GM23338 (cell line): ENCODE measurements around the gene PTMA. TPM values are rescaled to one million over a fixed set of nuclear protein-coding genes. Genes with fewer than 3 reads are reported as not detected.

ENCODE experiments used
- ATAC-seq: fragments of 200-7000 bp; cut with Tn5 transposase; 3 replicates; pipeline ENCODE4 v1.9.1; 2020
- DNase-seq: peaks from one replicate; pipeline ENCODE4 v3.0.0-alpha.2; 2015; ENCODE audit warnings: low spot score
- H2AFZ ChIP-seq: fragments of 200-600 bp; sonication (generic); 2 replicates; pipeline ENCODE4 v1.8.0; 2016; ENCODE audit warnings: antibody characterized with exemption, mild to moderate bottlenecking, moderate library complexity
- H3F3A ChIP-seq: fragments of 200-600 bp; sonication (generic); replicated peaks from 2 replicates; pipeline ENCODE4 v1.8.0; 2017; ENCODE audit warnings: antibody characterized with exemption, mixed run types, low read depth
- H3K27ac ChIP-seq: fragments of 200-600 bp; sonication (generic); 2 replicates; pipeline ENCODE4 v1.6.1; 2016; ENCODE audit warnings: low read depth
- H3K27me3 ChIP-seq: fragments of 200-600 bp; sonication (generic); 2 replicates; pipeline ENCODE4 v1.8.0; 2016; ENCODE audit warnings: mild to moderate bottlenecking, mixed run types, moderate library complexity; ENCODE audit not compliant: insufficient read depth
- H3K36me3 ChIP-seq: fragments of 200-600 bp; sonication (generic); 2 replicates; pipeline ENCODE4 v1.8.0; 2016; ENCODE audit warnings: mild to moderate bottlenecking; ENCODE audit not compliant: insufficient read depth
- H3K4me1 ChIP-seq: fragments of 200-600 bp; sonication (generic); 2 replicates; pipeline ENCODE4 v1.8.0; 2016; ENCODE audit warnings: mild to moderate bottlenecking, moderate library complexity; ENCODE audit not compliant: insufficient read depth
- H3K4me2 ChIP-seq: fragments of 200-600 bp; sonication (generic); 2 replicates; pipeline ENCODE4 v1.7.1; 2017; ENCODE audit warnings: mixed run types
- H3K4me3 ChIP-seq: fragments of 200-600 bp; sonication (generic); 2 replicates; pipeline ENCODE4 v1.6.1; 2016; ENCODE audit warnings: mixed run types
- H3K79me2 ChIP-seq: fragments of 200-600 bp; sonication (generic); replicated peaks from 2 replicates; pipeline ENCODE4 v1.8.0; 2017; ENCODE audit warnings: mild to moderate bottlenecking; ENCODE audit not compliant: insufficient read depth
- H3K9me2 ChIP-seq: fragments of 200-600 bp; sonication (generic); 2 replicates; pipeline ENCODE4 v1.8.0; 2017; ENCODE audit not compliant: insufficient read depth
- H4K20me1 ChIP-seq: fragments of 200-600 bp; sonication (generic); replicated peaks from 2 replicates; pipeline ENCODE4 v1.8.0; 2017; ENCODE audit warnings: mild to moderate bottlenecking; ENCODE audit not compliant: insufficient read depth
- H3K27ac Mint-ChIP-seq: 2 replicates; pipeline ENCODE4 v1.8.0; 2020; ENCODE audit warnings: inconsistent platforms, mild to moderate bottlenecking, moderate library complexity, mixed read lengths
- H3K27me3 Mint-ChIP-seq: 3 replicates; pipeline ENCODE4 v1.8.0; 2022; ENCODE audit warnings: low read depth, mild to moderate bottlenecking, moderate library complexity, mixed read lengths, inconsistent platforms; ENCODE audit not compliant: insufficient read depth, poor library complexity
- H3K36me3 Mint-ChIP-seq: 3 replicates; pipeline ENCODE4 v1.8.0; 2021; ENCODE audit warnings: low read depth, mild to moderate bottlenecking, inconsistent platforms, moderate library complexity, mixed read lengths
- H3K4me1 Mint-ChIP-seq: 3 replicates; pipeline ENCODE4 v1.8.0; 2020; ENCODE audit warnings: mild to moderate bottlenecking, inconsistent platforms, mixed read lengths
- H3K4me3 Mint-ChIP-seq: 3 replicates; pipeline ENCODE4 v1.8.0; 2021; ENCODE audit warnings: moderate library complexity, mild to moderate bottlenecking, inconsistent platforms, mixed read lengths
- H3K9me3 Mint-ChIP-seq: 3 replicates; pipeline ENCODE4 v1.8.0; 2020; ENCODE audit warnings: moderate library complexity, mild to moderate bottlenecking, inconsistent platforms, mixed read lengths
- CREB1 ChIP-seq: fragments of 250-450 bp; sonication (Bioruptor Pico); IDR thresholded peaks from 2 replicates; pipeline ENCODE4 v1.5.0; 2020; ENCODE audit warnings: low read depth, mild to moderate bottlenecking, moderate library complexity
- ETS1 ChIP-seq: IDR thresholded peaks from 2 replicates; pipeline ENCODE4 v1.6.1; 2016; ENCODE audit warnings: antibody characterized with exemption
- EZH2 ChIP-seq: fragments of 200-600 bp; sonication (generic); IDR thresholded peaks from one replicate; pipeline ENCODE4 v1.8.0; 2017; ENCODE audit warnings: antibody characterized with exemption, mild to moderate bottlenecking, low read depth; ENCODE audit not compliant: unreplicated experiment
- EZH2phosphoT487 ChIP-seq: fragments of 200-600 bp; sonication (generic); IDR thresholded peaks from one replicate; pipeline ENCODE4 v1.8.1; 2018; ENCODE audit warnings: antibody characterized with exemption; ENCODE audit not compliant: unreplicated experiment
- JUNB ChIP-seq: IDR thresholded peaks from one replicate; pipeline ENCODE4 v1.6.1; 2016; ENCODE audit warnings: antibody characterized with exemption; ENCODE audit not compliant: unreplicated experiment
- NANOG ChIP-seq: IDR thresholded peaks from 2 replicates; pipeline ENCODE4 v1.6.1; 2016; ENCODE audit warnings: antibody characterized with exemption, borderline replicate concordance
- POLR2AphosphoS5 ChIP-seq: IDR thresholded peaks from 2 replicates; pipeline ENCODE4 v1.6.1; 2016; ENCODE audit warnings: antibody characterized with exemption, low read depth
- REST ChIP-seq: IDR thresholded peaks from one replicate; pipeline ENCODE4 v1.6.1; 2018; ENCODE audit warnings: antibody characterized with exemption; ENCODE audit not compliant: unreplicated experiment
- STAT1 ChIP-seq: IDR thresholded peaks from one replicate; pipeline ENCODE4 v1.6.1; 2016; ENCODE audit warnings: antibody characterized with exemption; ENCODE audit not compliant: unreplicated experiment
- ZNF114 ChIP-seq: fragments of 250-450 bp; sonication (Bioruptor Pico); IDR thresholded peaks from 2 replicates; pipeline ENCODE4 v1.5.0; 2020; ENCODE audit warnings: mild to moderate bottlenecking, moderate library complexity
- ZNF331 ChIP-seq: fragments of 250-450 bp; sonication (Bioruptor Pico); IDR thresholded peaks from 2 replicates; pipeline ENCODE4 v1.5.0; 2020; ENCODE audit warnings: low read depth, mild to moderate bottlenecking, moderate library complexity
- ZNF462 ChIP-seq: fragments of 250-450 bp; sonication (Bioruptor Pico); IDR thresholded peaks from 2 replicates; pipeline ENCODE4 v1.5.0; 2020; ENCODE audit warnings: mild to moderate bottlenecking, moderate library complexity
- polyA plus RNA-seq: library from polyadenylated mRNA; unstranded; fragments of >200 nt; fragmentation: Nextera tagmentation; extraction: Ambion mirVana; gene quantifications from 2 replicates; pipeline ENCODE4 v1.2.1, GENCODE V29; 2016
- total RNA-seq: library from RNA; depleted of rRNA; stranded (reverse); fragments of >200 nt; shearing (Covaris generic); gene quantifications from 2 replicates; pipeline ENCODE4 v1.2.3, GENCODE V29; 2014

PTMA gene
- total and polyA plus RNA-seq, 2 experiments from 2014 or later, result 1,861 to 8,990 TPM

- no peaks in the 10 kb centered on the region for H3K27me3 Mint-ChIP-seq
- no peaks in the 10 kb centered on the region; the same call in 2 of the 3 replicates for H3K4me1 Mint-ChIP-seq
- Histone ChIP-seq H3K36me3 (no peaks in the 10 kb centered on the region; the same call in 1 of the 2 replicates), H3K4me2 (no peak overlapping the region), H4K20me1 (no peaks in the 10 kb centered on the region), H3K4me3 (no peak overlapping the region), H3F3A (no peaks in the 10 kb centered on the region), H3K9me2 (no peaks in the 10 kb centered on the region; the same call in 1 of the 2 replicates), H3K27me3 (no peaks in the 10 kb centered on the region), H2AFZ (no peak overlapping the region), H3K79me2 (no peaks in the 10 kb centered on the region), H3K4me1 (no peaks in the 10 kb centered on the region), H3K27ac (no peak overlapping the region)
- no peaks in the 10 kb centered on the region for H3K36me3 Mint-ChIP-seq
- TF ChIP-seq POLR2AphosphoS5, result no peak
- no peak for TF ChIP-seq EZH2
- no peak overlapping the region for H3K27ac Mint-ChIP-seq
- no peaks in the 10 kb centered on the region for H3K9me3 Mint-ChIP-seq
- DNase-seq (no peak), ATAC-seq (no peak)
- no peak overlapping the region for H3K4me3 Mint-ChIP-seq
Observed at GRCh38 chr2:231752061-231752460, 43.7 kb downstream of the PTMA start.

- Mint-ChIP-seq H3K36me3 (no peaks in the 10 kb centered on the region), H3K4me1 (0 out of 3 replicates have a peak, but pooled peaks cover 3% of the 10 kb centered on the region), H3K4me3 (no peak overlapping the region), H3K9me3 (no peaks in the 10 kb centered on the region), H3K27ac (no peak overlapping the region), H3K27me3 (no peaks in the 10 kb centered on the region)
- Histone ChIP-seq H3F3A (0 out of 2 replicates have a peak, but pooled peaks cover 4% of the 10 kb centered on the region), H4K20me1 (0 out of 2 replicates have a peak, but pooled peaks cover 3% of the 10 kb centered on the region), H3K36me3 (no peaks in the 10 kb centered on the region), H3K27me3 (no peaks in the 10 kb centered on the region), H3K9me2 (no peaks in the 10 kb centered on the region), H3K79me2 (no peaks in the 10 kb centered on the region; the same call in 1 of the 2 replicates), H3K27ac (no peak overlapping the region), H3K4me1 (no peaks in the 10 kb centered on the region), H3K4me3 (no peak overlapping the region), H2AFZ (no peak overlapping the region), H3K4me2 (no peak overlapping the region)
- ATAC-seq (no peak), DNase-seq (no peak)
- no peak for TF ChIP-seq POLR2AphosphoS5
- no peak for TF ChIP-seq NANOG
- TF ChIP-seq EZH2, result no peak
- TF ChIP-seq ETS1, result no peak
- TF ChIP-seq JUNB, result no peak
- no peak for TF ChIP-seq STAT1
- no peak for TF ChIP-seq REST
- TF ChIP-seq ZNF331 (CRISPR knock-in tag), result no peak
- TF ChIP-seq CREB1 (CRISPR knock-in tag), result no peak
- TF ChIP-seq EZH2phosphoT487, result no peak
- no peak for TF ChIP-seq ZNF462 (CRISPR knock-in tag)
- no peak for TF ChIP-seq ZNF114 (CRISPR knock-in tag)
Observed at GRCh38 chr2:231761735-231762134, 53.4 kb downstream of the PTMA start.
